Measurements from ENCODE around the gene RNF144B. TPM values are rescaled to one million over a fixed set of nuclear protein-coding genes. Genes with fewer than 3 reads are reported as not detected.
"Not testable (repeated sequence)": the region's sequence is repeated elsewhere in the genome, so short reads cannot be mapped to it uniquely, and the experiment has no call there.

RNF144B gene
- total and polyA plus RNA-seq, 2 of the 13 experiments (the other 11 are each of a cell fraction or from before 2014, with no cell fraction given): 1.8 to 4.3 TPM

DNA sequence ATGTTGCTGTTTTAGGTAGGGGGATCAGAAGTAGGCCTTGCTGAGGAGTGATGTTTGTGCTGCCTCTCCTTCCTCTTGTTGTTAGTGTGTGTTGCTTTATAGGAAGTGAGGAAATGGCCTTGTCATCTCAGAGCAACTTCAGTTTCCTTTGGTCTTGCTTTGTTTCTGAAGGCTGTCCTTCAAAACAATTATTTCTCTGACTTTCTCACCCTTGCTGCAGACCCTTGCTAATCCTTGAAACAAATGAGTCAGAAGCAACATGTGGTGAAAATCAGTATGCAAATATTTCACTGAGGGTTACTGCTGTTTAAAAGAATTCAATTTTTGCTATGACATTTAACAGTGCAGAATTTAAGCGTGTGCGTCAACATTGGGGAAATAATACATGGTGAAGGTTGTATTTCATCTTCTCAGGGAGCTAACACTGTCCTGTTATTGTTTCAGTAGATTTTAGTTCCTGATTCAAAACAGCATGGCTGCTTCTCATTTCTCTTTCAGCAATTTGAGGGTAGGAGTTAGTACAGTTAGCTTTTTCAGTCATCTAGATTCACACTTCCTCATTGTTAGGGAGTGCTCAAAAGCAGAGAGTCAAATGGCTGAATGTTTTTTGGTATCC, 13.8 kb downstream of the RNF144B start (continued):
- TF ChIP-seq ZNF781 (CRISPR knock-in tag; IDR thresholded peaks at IDR 0.05; ENCODE audit: borderline replicate concordance, not compliant biosample characterization): no peak
- TF ChIP-seq FOXP1 (IDR thresholded peaks at IDR 0.05): no peak
- no peak for TF ChIP-seq FOXP1 (CRISPR knock-in tag; IDR thresholded peaks at IDR 0.05)

DNA sequence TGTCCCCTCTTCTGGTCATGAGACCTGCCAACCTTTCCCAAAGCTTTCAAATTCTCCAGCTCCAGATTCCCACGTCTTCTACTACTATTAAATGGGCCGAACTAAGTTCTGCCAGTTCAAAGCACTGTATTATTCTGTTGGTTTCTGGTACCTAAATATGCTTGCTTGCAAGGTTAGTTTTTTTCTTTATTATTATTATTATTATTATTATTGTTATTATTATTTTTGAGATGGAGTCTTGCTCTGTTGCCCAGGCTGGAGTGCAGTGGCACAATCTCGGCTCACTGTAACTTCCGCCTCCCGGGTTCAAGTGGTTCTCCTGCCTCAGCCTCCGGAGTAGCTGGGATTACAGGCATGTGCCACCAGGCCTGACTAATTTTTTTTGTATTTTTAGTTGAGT, 17.8 kb downstream of the RNF144B start:
- H3K9me3 ChIP-seq (ENCODE audit: low read length); DNase-seq (ENCODE audit: low spot score); FAIRE-seq; H3K4me1 ChIP-seq (ENCODE audit: insufficient read depth, low read length); H3K36me3 ChIP-seq (replicated peaks in 1 of 2; ENCODE audit: control insufficient read depth in 1 of 2, insufficient read depth in 2 of 2, low read length in 2 of 2); H4K20me1 ChIP-seq (ENCODE audit: insufficient read depth, low read length); H3K27ac ChIP-seq (ENCODE audit: extremely low read length, insufficient read depth, low read length); in situ Hi-C loops (cut with HindIII; ENCODE audit: extremely low pct_ligation_motif_present, low pct_unique_long_range_greater_than_20kb); CTCF ChIA-PET (ENCODE audit: low intra/inter-chr PET ratio, low total read pairs); H3K9ac ChIP-seq (ENCODE audit: insufficient read depth, low read depth, low read length); H2AFZ ChIP-seq (ENCODE audit: low read length); POLR2A ChIA-PET; H3K79me2 ChIP-seq (ENCODE audit: insufficient read depth, low read length); intact Hi-C loops (cut with micrococcal nuclease; ENCODE audit: unreplicated experiment); BruUV-seq (replicated peaks); H3K4me2 ChIP-seq (ENCODE audit: low read depth, low read length); H3K4me3 ChIP-seq (replicated peaks in 1 of 3; ENCODE audit: insufficient read depth in 1 of 3, low read depth in 2 of 3, low read length in 3 of 3); ATAC-seq; H3K27me3 ChIP-seq (ENCODE audit: control insufficient read depth in 1 of 2, insufficient read depth in 2 of 2, low read length in 2 of 2): not testable (repeated sequence)
- WGBS (ENCODE audit: low lambda C conversion rate): 95% methylated on average over 6 of the region's 6 CpGs

DNA sequence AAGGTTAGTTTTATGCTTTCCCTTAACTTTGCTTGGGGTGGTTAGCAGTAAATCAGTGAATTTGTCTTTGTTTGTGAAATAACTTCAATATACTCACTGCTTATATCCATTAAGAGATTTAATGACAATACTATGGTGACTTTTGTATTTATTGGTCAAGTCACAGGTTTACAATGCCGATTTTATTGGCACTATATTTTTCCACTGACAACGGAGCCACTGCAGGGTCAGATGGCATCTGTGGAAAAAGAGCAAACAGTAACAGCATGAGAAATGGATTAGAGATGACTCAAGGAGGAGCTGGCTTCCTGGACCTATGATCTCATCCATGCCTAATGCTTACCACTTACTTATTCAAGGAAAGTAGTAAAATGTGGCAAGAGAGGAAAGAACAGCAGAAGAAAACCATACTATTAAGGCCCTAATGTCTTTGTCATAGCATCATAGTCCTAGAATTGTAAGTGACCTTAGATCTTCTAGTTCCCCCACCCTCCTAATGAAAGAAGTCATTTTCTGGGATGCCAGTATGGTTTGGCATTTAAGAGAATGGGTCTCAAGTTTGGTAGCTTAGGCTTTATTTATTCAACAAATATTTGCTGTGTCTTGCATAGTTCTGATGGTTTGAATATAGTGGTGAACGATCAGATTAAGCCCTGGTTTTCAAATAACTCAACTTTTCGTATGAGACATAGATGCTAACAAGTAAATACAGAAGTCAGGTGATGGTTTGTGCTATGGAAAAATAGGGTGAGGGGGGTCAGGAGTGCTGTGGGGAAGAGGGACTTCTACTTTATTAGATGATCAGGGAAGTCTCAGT, 18.5 kb downstream of the RNF144B start:
- no TSS peak for BruUV-seq (replicated peaks)
- Histone ChIP-seq H3K9me3 (ENCODE audit: low read length) (no peaks in the 10 kb centered on the region), H3K27ac (ENCODE audit: extremely low read length, insufficient read depth, low read length) (no peak overlapping the region), H3K36me3 (replicated peaks in 1 of 2; ENCODE audit: control insufficient read depth in 1 of 2, insufficient read depth in 2 of 2, low read length in 2 of 2) (no peaks in the 10 kb centered on the region; a peak in 1 of 5 replicates), H3K4me3 (replicated peaks in 1 of 3; ENCODE audit: insufficient read depth in 1 of 3, low read depth in 2 of 3, low read length in 3 of 3) (no peak overlapping the region), H2AFZ (ENCODE audit: low read length) (no peak overlapping the region), H4K20me1 (ENCODE audit: insufficient read depth, low read length) (no peaks in the 10 kb centered on the region), H3K79me2 (ENCODE audit: insufficient read depth, low read length) (no peaks in the 10 kb centered on the region), H3K9ac (ENCODE audit: insufficient read depth, low read depth, low read length) (no peak overlapping the region), H3K27me3 (ENCODE audit: control insufficient read depth in 1 of 2, insufficient read depth in 2 of 2, low read length in 2 of 2) (no peaks in the 10 kb centered on the region), H3K4me2 (ENCODE audit: low read depth, low read length) (no peak overlapping the region), H3K4me1 (ENCODE audit: insufficient read depth, low read length) (peaks cover 8% of the 10 kb centered on the region; the same call in 1 of the 2 replicates)
- intact Hi-C loops (cut with micrococcal nuclease; ENCODE audit: unreplicated experiment) (no loop called here), in situ Hi-C loops (cut with HindIII; ENCODE audit: extremely low pct_ligation_motif_present, low pct_unique_long_range_greater_than_20kb) (no loop called here)
- POLR2A ChIA-PET: interaction anchor here (1.4 kb wide), 1 partner anchor 18 kb away, joined by 3 read pairs; the partner anchor contains the start of gene RNF144B
- TF ChIP-seq ZNF383 (CRISPR knock-in tag; IDR thresholded peaks at IDR 0.05; ENCODE audit: borderline replicate concordance) (no peak), HNRNPLL (IDR thresholded peaks at IDR 0.05; ENCODE audit: low read depth, low read length, poor library complexity, severe bottlenecking) (no peak), KLF11 (CRISPR knock-in tag; IDR thresholded peaks at IDR 0.05) (no peak), MXI1 (IDR thresholded peaks at IDR 0.05; ENCODE audit: borderline replicate concordance, low read depth, low read length) (no peak)
- TF ChIP-seq, protein P1, sequence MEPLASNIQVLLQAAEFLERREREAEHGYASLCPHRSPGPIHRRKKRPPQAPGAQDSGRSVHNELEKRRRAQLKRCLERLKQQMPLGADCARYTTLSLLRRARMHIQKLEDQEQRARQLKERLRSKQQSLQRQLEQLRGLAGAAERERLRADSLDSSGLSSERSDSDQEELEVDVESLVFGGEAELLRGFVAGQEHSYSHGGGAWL (CRISPR knock-in tag; IDR thresholded peaks at IDR 0.05): no peak
- no peak for ATAC-seq
- 61% methylated on average over 4 of the region's 4 CpGs for WGBS (ENCODE audit: low lambda C conversion rate)
- CTCF ChIA-PET (ENCODE audit: low intra/inter-chr PET ratio, low total read pairs): no interaction called here
- DNase-seq (ENCODE audit: low spot score): no peak
- no peak for FAIRE-seq
